Transverse colon (tissue), 4 donors: ENCODE data around the gene STYXL1.

Experiments
- EP300 ChIP-seq: sonication (generic); formaldehyde crosslinking; IDR thresholded peaks from one replicate; pipeline ENCODE4 v1.6.1; 2017; ENCODE audit warnings: antibody characterized with exemption, low read depth
- POLR2A ChIP-seq: fragments of 450-650 bp; IDR thresholded peaks from one replicate; pipeline ENCODE4 v1.6.1; 2016; ENCODE audit warnings: antibody characterized with exemption, mild to moderate bottlenecking, moderate library complexity
- POLR2AphosphoS5 ChIP-seq, 3 donors: sonication (generic); formaldehyde crosslinking; IDR thresholded peaks; one replicate each; pipeline ENCODE4 v1.6.1; 2016; ENCODE audit warnings: antibody characterized with exemption in 3 of 3
- TF ChIP-seq, protein P1 (sequence below), 5 experiments: fragments of 200-600 bp in 3 of 5; fragments of 450-650 bp in 2 of 5; sonication (generic) in 3 of 5; IDR thresholded peaks; 1 replicate in 2 of 5; 2 replicates in 3 of 5; pipeline ENCODE4 v1.5.1; 2016 to 2017; ENCODE audit warnings: antibody characterized with exemption in 5 of 5, inconsistent platforms in 3 of 5, mild to moderate bottlenecking in 2 of 5, moderate library complexity in 1 of 5

GRCh38 chr7:75969704-75970498 lies 77.9 kb downstream of the STYXL1 start:
- TF ChIP-seq, protein P1, sequence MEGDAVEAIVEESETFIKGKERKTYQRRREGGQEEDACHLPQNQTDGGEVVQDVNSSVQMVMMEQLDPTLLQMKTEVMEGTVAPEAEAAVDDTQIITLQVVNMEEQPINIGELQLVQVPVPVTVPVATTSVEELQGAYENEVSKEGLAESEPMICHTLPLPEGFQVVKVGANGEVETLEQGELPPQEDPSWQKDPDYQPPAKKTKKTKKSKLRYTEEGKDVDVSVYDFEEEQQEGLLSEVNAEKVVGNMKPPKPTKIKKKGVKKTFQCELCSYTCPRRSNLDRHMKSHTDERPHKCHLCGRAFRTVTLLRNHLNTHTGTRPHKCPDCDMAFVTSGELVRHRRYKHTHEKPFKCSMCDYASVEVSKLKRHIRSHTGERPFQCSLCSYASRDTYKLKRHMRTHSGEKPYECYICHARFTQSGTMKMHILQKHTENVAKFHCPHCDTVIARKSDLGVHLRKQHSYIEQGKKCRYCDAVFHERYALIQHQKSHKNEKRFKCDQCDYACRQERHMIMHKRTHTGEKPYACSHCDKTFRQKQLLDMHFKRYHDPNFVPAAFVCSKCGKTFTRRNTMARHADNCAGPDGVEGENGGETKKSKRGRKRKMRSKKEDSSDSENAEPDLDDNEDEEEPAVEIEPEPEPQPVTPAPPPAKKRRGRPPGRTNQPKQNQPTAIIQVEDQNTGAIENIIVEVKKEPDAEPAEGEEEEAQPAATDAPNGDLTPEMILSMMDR (IDR thresholded peaks at IDR 0.05) = no peak
- TF ChIP-seq POLR2A = no peak
- TF ChIP-seq POLR2AphosphoS5 (IDR thresholded peaks at IDR 0.05) = no peak
- no peak for TF ChIP-seq EP300
